Nephron progenitor cell (in vitro differentiated cells): ENCODE results near the gene TIMP2.

ENCODE experiments used
- DNase-seq: peaks from one replicate; pipeline ENCODE4 v3.0.0; 2021
- H3K27ac Mint-ChIP-seq: 2 replicates; pipeline ENCODE4 v1.8.0; 2021; ENCODE audit warnings: mild to moderate bottlenecking, moderate library complexity, mixed read lengths
- H3K27me3 Mint-ChIP-seq: 2 replicates; pipeline ENCODE4 v1.8.0; 2021; ENCODE audit warnings: mild to moderate bottlenecking, low read depth, mixed read lengths; ENCODE audit not compliant: poor library complexity
- H3K36me3 Mint-ChIP-seq: 2 replicates; pipeline ENCODE4 v1.8.0; 2021; ENCODE audit warnings: low read depth, mixed read lengths
- H3K4me1 Mint-ChIP-seq: 2 replicates; pipeline ENCODE4 v1.8.0; 2021; ENCODE audit warnings: mixed read lengths
- H3K4me3 Mint-ChIP-seq: 2 replicates; pipeline ENCODE4 v1.8.0; 2021; ENCODE audit warnings: mild to moderate bottlenecking, moderate library complexity, mixed read lengths
- H3K9me3 Mint-ChIP-seq: 2 replicates; pipeline ENCODE4 v1.8.0; 2021; ENCODE audit warnings: mild to moderate bottlenecking, moderate library complexity, mixed read lengths
- CTCF ChIP-seq: fragments of 200-600 bp; sonication (generic); IDR thresholded peaks from 2 replicates; pipeline ENCODE4 v1.5.0; 2021; ENCODE audit warnings: antibody characterized with exemption

The TIMP2 gene

DNA sequence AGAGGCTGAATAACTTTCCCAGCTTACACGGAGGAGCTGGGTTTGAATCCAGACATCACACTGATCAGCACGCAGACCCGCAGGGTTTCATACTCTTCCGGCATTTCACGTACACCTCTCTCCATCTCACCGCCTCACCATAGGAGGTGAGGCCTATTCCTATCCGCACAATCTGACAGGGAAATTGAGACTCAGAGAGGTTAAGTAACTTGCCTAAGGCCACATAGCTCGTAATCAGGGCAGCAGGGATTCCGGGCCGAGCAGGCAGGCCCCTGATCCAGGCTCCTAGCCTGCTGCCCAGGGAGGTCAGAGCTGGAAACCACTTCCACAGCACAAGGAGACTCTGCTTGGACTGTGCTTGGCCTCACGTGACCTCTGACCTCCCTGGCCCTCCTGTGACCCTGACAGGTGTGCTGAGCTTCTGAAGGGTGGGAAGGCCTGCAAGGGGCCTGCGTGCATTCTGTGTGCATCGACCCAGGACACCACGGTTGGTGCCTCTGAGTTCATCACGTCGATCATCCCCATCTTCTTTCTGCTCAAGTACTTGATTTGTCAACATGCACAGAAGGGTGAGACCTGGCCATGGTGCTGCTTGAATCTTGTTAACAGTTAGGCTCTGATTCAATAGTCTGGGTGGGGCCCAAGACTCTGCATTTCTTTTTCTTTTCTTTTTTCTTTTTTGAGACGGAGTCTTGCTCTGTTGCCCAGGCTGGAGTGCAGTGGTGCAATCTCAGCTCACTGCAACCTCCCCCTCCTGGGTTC is 26.9 kb downstream of the TIMP2 start:
- Mint-ChIP-seq H3K4me1 (peaks cover 61% of the 10 kb centered on the region), H3K27ac (peak overlapping the region; percentile 57), H3K36me3 (peaks cover 6% of the 10 kb centered on the region)

DNA sequence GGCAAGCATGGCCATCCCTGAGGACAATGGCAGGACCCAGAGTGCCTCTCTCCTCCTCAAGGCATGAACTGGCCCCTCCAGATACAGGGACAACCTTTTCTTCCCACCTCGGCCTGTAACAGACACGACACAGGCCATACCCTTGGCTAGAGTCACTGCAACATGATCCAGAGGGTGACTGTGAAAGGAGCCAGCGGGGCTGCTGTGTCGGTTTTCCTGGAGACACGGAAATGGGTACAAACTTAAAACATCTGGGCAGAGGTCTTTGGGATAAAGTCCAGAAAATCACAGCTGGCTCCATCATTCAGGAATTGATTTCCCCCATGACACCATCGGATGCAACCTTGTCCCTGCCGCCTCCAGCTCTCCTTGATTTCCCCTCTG is 27.5 kb downstream of the TIMP2 start:
- Mint-ChIP-seq H3K27ac (peak overlapping the region; percentile 59), H3K9me3 (no peaks in the 10 kb centered on the region), H3K27me3 (peaks cover 6% of the 10 kb centered on the region), H3K4me1 (peaks cover 61% of the 10 kb centered on the region), H3K36me3 (peaks cover 6% of the 10 kb centered on the region), H3K4me3 (no peak overlapping the region)
- DNase-seq, result no peak
- TF ChIP-seq CTCF, result no peak

More for the DNA sequence above, 26.9 kb downstream of the TIMP2 start:
- no peak for TF ChIP-seq CTCF
- no peak overlapping the region for H3K4me3 Mint-ChIP-seq
- no peaks in the 10 kb centered on the region for H3K9me3 Mint-ChIP-seq
- peak; percentile 34 for DNase-seq
- H3K27me3 Mint-ChIP-seq, result peaks cover 2% of the 10 kb centered on the region

DNA sequence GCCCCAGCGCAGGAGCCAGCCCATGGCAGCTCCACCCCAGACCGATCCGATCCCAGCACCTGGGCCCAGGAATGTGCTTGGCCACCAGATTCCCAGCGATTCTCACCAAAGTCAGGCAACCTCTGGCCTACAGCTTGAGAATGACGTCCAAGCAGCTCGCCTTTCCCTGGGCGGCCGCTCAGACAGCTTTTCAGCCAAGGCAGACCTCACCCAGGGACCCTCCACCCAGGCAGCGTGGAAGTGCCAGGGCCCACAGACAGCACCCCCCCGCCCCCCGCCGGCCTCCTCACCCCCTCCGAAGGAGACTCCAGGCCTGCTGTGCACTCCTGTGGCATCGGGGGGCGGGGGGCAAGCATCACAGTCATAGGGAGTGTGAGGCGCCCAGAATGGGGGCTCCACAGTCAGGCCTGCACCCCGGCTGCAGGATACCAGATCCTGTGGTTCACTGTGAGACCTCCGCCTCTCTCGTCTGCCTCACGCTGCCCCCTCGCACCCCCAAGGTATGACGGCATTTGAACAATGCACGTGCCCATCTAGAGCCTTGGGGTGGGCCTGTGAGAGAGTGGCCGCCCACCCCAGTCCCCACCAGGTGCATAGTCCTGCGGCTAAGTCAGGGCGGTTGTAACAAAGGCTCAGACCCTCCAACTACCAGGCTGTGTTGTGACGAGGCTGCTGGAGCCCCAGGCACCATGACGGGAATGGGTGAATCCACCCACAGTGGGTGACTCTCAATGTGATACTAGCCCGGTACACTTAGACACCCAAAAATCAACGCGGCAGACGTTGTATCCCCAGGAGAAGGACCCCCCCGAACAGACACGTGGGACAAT is 28.1 kb downstream of the TIMP2 start:
- DNase-seq, result no peak
- Mint-ChIP-seq H3K4me1 (peaks cover 62% of the 10 kb centered on the region), H3K27ac (peak overlapping the region; percentile 59), H3K9me3 (no peaks in the 10 kb centered on the region), H3K36me3 (peaks cover 6% of the 10 kb centered on the region), H3K4me3 (no peak overlapping the region), H3K27me3 (peaks cover 3% of the 10 kb centered on the region)
- no peak for TF ChIP-seq CTCF

GRCh38 chr17:78896091-78896833 is 28.9 kb downstream of the TIMP2 start:
- Mint-ChIP-seq H3K36me3 (peaks cover 3% of the 10 kb centered on the region), H3K9me3 (no peaks in the 10 kb centered on the region), H3K27me3 (peaks cover 3% of the 10 kb centered on the region), H3K4me1 (peaks cover 66% of the 10 kb centered on the region), H3K4me3 (no peak overlapping the region), H3K27ac (peak overlapping the region; percentile 71)
- no peak for DNase-seq
- TF ChIP-seq CTCF, result no peak

GRCh38 chr17:78895322-78895721 is 29.9 kb downstream of the TIMP2 start:
- H3K4me1 Mint-ChIP-seq, result peaks cover 72% of the 10 kb centered on the region
- H3K4me3 Mint-ChIP-seq, result no peak overlapping the region
- no peaks in the 10 kb centered on the region for H3K9me3 Mint-ChIP-seq
- TF ChIP-seq CTCF, result no peak
- DNase-seq, result no peak
- H3K27ac Mint-ChIP-seq, result no peak overlapping the region
- no peaks in the 10 kb centered on the region for H3K36me3 Mint-ChIP-seq
- H3K27me3 Mint-ChIP-seq, result peaks cover 3% of the 10 kb centered on the region
